Muscle layer of colon (tissue), 2 donors: ENCODE results near the gene PTBP1.
"Not testable (repeated sequence)": the region's sequence is repeated elsewhere in the genome, so short reads cannot be mapped to it uniquely, and the experiment has no call there.

ENCODE experiments used
- H3K27ac ChIP-seq: one replicate; pipeline ENCODE4 v1.7.0; 2013; ENCODE audit warnings: low read depth, mild to moderate bottlenecking, low read length, moderate library complexity
- H3K27me3 ChIP-seq, 2 donors: one replicate each; pipeline ENCODE4 v1.7.0; 2013; ENCODE audit warnings: low read length in 2 of 2, mild to moderate bottlenecking in 2 of 2; ENCODE audit not compliant: insufficient read depth in 2 of 2, control insufficient read depth in 1 of 2
- H3K36me3 ChIP-seq: one replicate; pipeline ENCODE4 v1.7.0; 2013; ENCODE audit warnings: mild to moderate bottlenecking, low read length; ENCODE audit not compliant: insufficient read depth
- H3K4me1 ChIP-seq: one replicate; pipeline ENCODE4 v1.7.0; 2013; ENCODE audit warnings: mild to moderate bottlenecking, low read length; ENCODE audit not compliant: insufficient read depth
- H3K4me3 ChIP-seq, 2 donors: one replicate each; pipeline ENCODE4 v1.7.0; 2013; ENCODE audit warnings: low read length in 2 of 2, low read depth in 1 of 2, mild to moderate bottlenecking in 1 of 2, moderate library complexity in 1 of 2
- H3K9ac ChIP-seq: one replicate; pipeline ENCODE4 v1.7.0; 2013; ENCODE audit warnings: low read length
- H3K9me3 ChIP-seq: one replicate; pipeline ENCODE4 v1.7.0; 2013; ENCODE audit warnings: mild to moderate bottlenecking, low read length
- donor health status: abdominal sarcoma.
- donor health status: Adenocarcinoma of cecum.

PTBP1 gene

GRCh38 chr19:815079-815774 is 18.0 kb downstream of the PTBP1 start:
- Histone ChIP-seq H3K36me3 (peaks cover 17% of the 10 kb centered on the region), H3K4me1 (no peaks in the 10 kb centered on the region), H3K27ac (no peak overlapping the region), H3K4me3 (no peak overlapping the region), H3K9me3 (no peaks in the 10 kb centered on the region), H3K27me3 (no peaks in the 10 kb centered on the region), H3K9ac (no peak overlapping the region)

DNA sequence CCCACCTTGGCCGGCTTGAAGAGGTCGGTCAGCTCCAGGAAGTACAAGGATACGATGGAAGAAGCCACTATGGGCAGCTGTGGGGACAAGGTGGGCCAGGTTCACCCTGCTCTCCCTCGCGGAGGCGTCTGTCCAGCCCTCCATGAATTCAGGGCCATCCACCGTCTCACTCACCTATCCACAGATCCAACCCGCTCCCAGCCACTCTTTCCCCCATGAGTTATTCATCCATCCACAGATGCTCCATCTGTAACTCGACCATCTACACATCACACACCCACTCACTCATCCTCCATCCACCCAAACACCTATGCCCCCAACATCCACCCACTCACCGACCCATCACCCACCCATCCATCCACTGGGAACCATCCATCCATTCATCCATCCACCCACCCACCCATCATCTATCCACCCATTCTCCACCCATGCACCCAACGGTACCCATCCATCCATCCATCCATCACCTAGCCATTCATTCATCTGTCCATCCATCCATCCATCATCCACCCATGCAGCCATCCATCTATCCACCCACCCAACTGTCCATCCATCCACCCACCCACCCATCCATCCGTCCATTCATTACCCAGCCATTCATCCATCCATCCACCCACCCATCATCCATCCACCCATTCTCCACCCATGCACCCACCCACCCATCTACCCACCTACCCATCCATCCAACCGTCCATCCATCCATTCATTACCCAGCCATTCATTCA is 18.7 kb downstream of the PTBP1 start:
- no peak overlapping the region for H3K4me3 ChIP-seq
- no peaks in the 10 kb centered on the region for H3K4me1 ChIP-seq
- no peaks in the 10 kb centered on the region for H3K9me3 ChIP-seq
- H3K36me3 ChIP-seq = peaks cover 11% of the 10 kb centered on the region
- H3K27me3 ChIP-seq = no peaks in the 10 kb centered on the region
- H3K27ac ChIP-seq = no peak overlapping the region
- H3K9ac ChIP-seq = no peak overlapping the region

- peaks cover 6% of the 10 kb centered on the region for H3K36me3 ChIP-seq
- no peak overlapping the region for H3K4me3 ChIP-seq
Measured at GRCh38 chr19:816500-816857, 19.2 kb downstream of the PTBP1 start.

GRCh38 chr19:820212-820611 is 23.0 kb downstream of the PTBP1 start:
- not testable (repeated sequence) for H3K36me3 ChIP-seq, H3K4me3 ChIP-seq, H3K4me1 ChIP-seq, H3K27ac ChIP-seq, H3K9me3 ChIP-seq, H3K9ac ChIP-seq
- peaks cover 6 to 26% of the 10 kb centered on the region in 2 donors for H3K27me3 ChIP-seq

More at GRCh38 chr19:816500-816857, 19.2 kb downstream of the PTBP1 start:
- H3K9me3 ChIP-seq = no peaks in the 10 kb centered on the region
- H3K9ac ChIP-seq = no peak overlapping the region
- H3K27me3 ChIP-seq = peaks cover 0 to 4% of the 10 kb centered on the region in 2 donors
- H3K27ac ChIP-seq = no peak overlapping the region
- no peaks in the 10 kb centered on the region for H3K4me1 ChIP-seq

- peaks cover 6 to 26% of the 10 kb centered on the region in 2 donors for H3K27me3 ChIP-seq
- H3K4me1 ChIP-seq = no peaks in the 10 kb centered on the region
- no peak overlapping the region for H3K27ac ChIP-seq
- H3K9me3 ChIP-seq = no peaks in the 10 kb centered on the region
- no peak overlapping the region for H3K9ac ChIP-seq
- no peaks in the 10 kb centered on the region for H3K36me3 ChIP-seq
- no peak overlapping the region for H3K4me3 ChIP-seq
Measured at GRCh38 chr19:821231-821824, 24.1 kb downstream of the PTBP1 start.

GRCh38 chr19:821825-822503 is 24.7 kb downstream of the PTBP1 start, which contains the start of gene PLPPR3:
TSS of gene PLPPR3 (minus strand) at chr19:821955. CDS start at chr19:821559, 396 bp downstream.
- Histone ChIP-seq H3K4me3 (no peak within 1 kb of the TSS), H3K9ac (no peak within 1 kb of the TSS), H3K27me3 (peaks cover 6 to 26% of the 10 kb centered on the region in 2 donors), H3K4me1 (no peaks in the 10 kb centered on the region), H3K27ac (no peak within 1 kb of the TSS), H3K9me3 (no peaks in the 10 kb centered on the region), H3K36me3 (no peaks in the 10 kb centered on the region)

- Histone ChIP-seq H3K36me3 (no peaks in the 10 kb centered on the region), H3K4me1 (no peaks in the 10 kb centered on the region), H3K27me3 (peaks cover 6 to 39% of the 10 kb centered on the region in 2 donors), H3K27ac (no peak overlapping the region), H3K9ac (no peak overlapping the region), H3K9me3 (no peaks in the 10 kb centered on the region), H3K4me3 (no peak overlapping the region)
Measured at GRCh38 chr19:823565-824121, 26.4 kb downstream of the PTBP1 start.

- Histone ChIP-seq H3K9me3 (no peaks in the 10 kb centered on the region), H3K27me3 (peaks cover 6 to 39% of the 10 kb centered on the region in 2 donors), H3K27ac (no peak overlapping the region), H3K36me3 (no peaks in the 10 kb centered on the region), H3K9ac (no peak overlapping the region), H3K4me1 (no peaks in the 10 kb centered on the region), H3K4me3 (no peak overlapping the region)
Measured at GRCh38 chr19:824885-825284, 27.6 kb downstream of the PTBP1 start.

- Histone ChIP-seq H3K27ac (no peak overlapping the region), H3K36me3 (no peaks in the 10 kb centered on the region), H3K9me3 (no peaks in the 10 kb centered on the region), H3K27me3 (peaks cover 6 to 45% of the 10 kb centered on the region in 2 donors), H3K9ac (no peak overlapping the region), H3K4me1 (no peaks in the 10 kb centered on the region), H3K4me3 (no peak overlapping the region)
Measured at GRCh38 chr19:825897-826644, 28.8 kb downstream of the PTBP1 start.

GRCh38 chr19:827314-827709 is 30.1 kb downstream of the PTBP1 start:
- H3K4me3 ChIP-seq = no peak overlapping the region
- no peaks in the 10 kb centered on the region for H3K9me3 ChIP-seq
- no peaks in the 10 kb centered on the region for H3K36me3 ChIP-seq
- H3K27me3 ChIP-seq = peaks cover 6 to 43% of the 10 kb centered on the region in 2 donors
- no peak overlapping the region for H3K27ac ChIP-seq
- no peaks in the 10 kb centered on the region for H3K4me1 ChIP-seq
- no peak overlapping the region for H3K9ac ChIP-seq
